Fibroblast of skin of scalp (primary cell): Measurements from ENCODE around the gene SERINC3. TPM values are rescaled to one million over a fixed set of nuclear protein-coding genes. Genes with fewer than 3 reads are reported as not detected.
"Not testable (repeated sequence)": the region's sequence is repeated elsewhere in the genome, so short reads cannot be mapped to it uniquely, and the experiment has no call there.

Experiments
- DNase-seq: peaks from one replicate; pipeline ENCODE4 v3.0.0-alpha.2; 2013
- polyA plus RNA-seq, 2 experiments: library from polyadenylated mRNA; unstranded; fragments of 120-200 nt; gene quantifications; one replicate each; pipeline ENCODE4 v1.2.1, GENCODE V29; 2013; ENCODE audit not compliant: insufficient read length in 2 of 2

SERINC3 gene
- 77.7 TPM for polyA plus RNA-seq (2013, experiment 1 of 2; ENCODE audit: insufficient read length)
- polyA plus RNA-seq (2013, experiment 2 of 2; ENCODE audit: insufficient read length), result 85.9 TPM

GRCh38 chr20:44521484-44522481 lies at the start of gene SERINC3:
Gene SERINC3, minus strand, starts transcription at chr20:44522070. Its CDS starts 119 bp downstream, at chr20:44521951.
- peak; percentile 92 for DNase-seq

GRCh38 chr20:44571362-44571988 lies 49.6 kb upstream of the SERINC3 start:
- no peak for DNase-seq

GRCh38 chr20:44570367-44570766 lies 48.5 kb upstream of the SERINC3 start:
- DNase-seq, result no peak

GRCh38 chr20:44566811-44567210 lies 44.9 kb upstream of the SERINC3 start:
- no peak for DNase-seq

GRCh38 chr20:44566018-44566417 lies 44.1 kb upstream of the SERINC3 start:
- DNase-seq, result no peak

GRCh38 chr20:44561876-44562275 lies 40.0 kb upstream of the SERINC3 start:
- no peak for DNase-seq

GRCh38 chr20:44560818-44561217 lies 38.9 kb upstream of the SERINC3 start:
- not testable (repeated sequence) for DNase-seq

GRCh38 chr20:44560229-44560628 lies 38.4 kb upstream of the SERINC3 start:
- DNase-seq, result no peak

- DNase-seq, result no peak
Observed at GRCh38 chr20:44559302-44559701, 37.4 kb upstream of the SERINC3 start.

- DNase-seq, result peak; percentile 68
Observed at GRCh38 chr20:44552950-44553908, 31.4 kb upstream of the SERINC3 start.

GRCh38 chr20:44552568-44552949 lies 30.7 kb upstream of the SERINC3 start:
- DNase-seq, result no peak

GRCh38 chr20:44552050-44552449 lies 30.2 kb upstream of the SERINC3 start:
- DNase-seq, result no peak

GRCh38 chr20:44549123-44549522 lies 27.3 kb upstream of the SERINC3 start:
- no peak for DNase-seq

GRCh38 chr20:44547419-44547818 lies 25.5 kb upstream of the SERINC3 start:
- no peak for DNase-seq

GRCh38 chr20:44544263-44544662 lies 22.4 kb upstream of the SERINC3 start:
- no peak for DNase-seq

- no peak for DNase-seq
Observed at GRCh38 chr20:44543358-44543757, 21.5 kb upstream of the SERINC3 start.

GRCh38 chr20:44542890-44543289 lies 21.0 kb upstream of the SERINC3 start:
- no peak for DNase-seq

GRCh38 chr20:44541992-44542391 lies 20.1 kb upstream of the SERINC3 start:
- DNase-seq, result no peak

GRCh38 chr20:44540834-44541233 lies 19.0 kb upstream of the SERINC3 start:
- peak; percentile 58 for DNase-seq

GRCh38 chr20:44537993-44538392 lies 16.1 kb upstream of the SERINC3 start:
- DNase-seq, result peak; percentile 20

- no peak for DNase-seq
Observed at GRCh38 chr20:44536175-44536574, 14.3 kb upstream of the SERINC3 start.

- no peak for DNase-seq
Observed at GRCh38 chr20:44533928-44534327, 12.1 kb upstream of the SERINC3 start.
